NCI-H1092 treated with DMSO at 0.1 percent for 48 hours (cell line): ENCODE results near the gene CYP2C19.
"Not testable (repeated sequence)": the region's sequence is repeated elsewhere in the genome, so short reads cannot be mapped to it uniquely, and the experiment has no call there.

Experiments used
- DNase-seq: peaks from one replicate; lab custom pipeline; 2025; lab: John Stamatoyannopoulos, UW

The CYP2C19 gene

GRCh38 chr10:94879214-94879613 is 116.7 kb downstream of the CYP2C19 start:
- DNase-seq = no peak

GRCh38 chr10:94889123-94889522 is 126.6 kb downstream of the CYP2C19 start:
- DNase-seq = no peak

- no peak for DNase-seq
These were observed 128.0 kb downstream of the CYP2C19 start for GRCh38 chr10:94890264-94891022.

GRCh38 chr10:94898414-94898813 is 135.9 kb downstream of the CYP2C19 start:
- DNase-seq = not testable (repeated sequence)

- no peak for DNase-seq
These were observed 139.6 kb downstream of the CYP2C19 start for GRCh38 chr10:94902080-94902479.

DNA sequence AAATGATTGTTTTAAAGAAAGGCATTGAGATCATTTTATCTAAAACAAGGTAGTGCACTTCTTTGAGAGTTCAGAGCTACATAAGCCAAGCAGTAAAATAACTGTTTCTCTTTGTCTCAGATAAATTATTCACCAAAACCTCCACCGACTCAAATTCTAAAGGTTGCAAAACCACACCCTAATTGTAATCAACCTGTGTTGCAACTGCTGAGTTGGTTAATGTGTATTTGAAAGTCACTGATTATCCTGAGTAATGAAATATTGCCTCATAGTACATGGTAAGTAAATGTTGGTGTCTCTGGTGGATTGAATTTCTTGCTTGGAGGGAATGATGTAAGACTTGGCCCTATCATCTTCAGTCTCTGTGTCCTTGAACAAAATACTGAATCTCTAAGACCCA is 140.1 kb downstream of the CYP2C19 start:
- no peak for DNase-seq
